ENCODE data around the gene PPFIBP2.

The PPFIBP2 gene

GRCh38 chr11:7532405-7533145, 18.8 kb downstream of the PPFIBP2 start:
- H3K4me3 ChIP-seq (ENCODE audit: low read length): no peak overlapping the region
- DNase-seq (ENCODE audit: low read depth): no peak
- no peak for TF ChIP-seq CTCF (conservative IDR thresholded peaks at IDR 0.05; ENCODE audit: low read depth, low read length)

GRCh38 chr11:7533199-7534041, 19.6 kb downstream of the PPFIBP2 start:
- no peak for TF ChIP-seq CTCF (conservative IDR thresholded peaks at IDR 0.05; ENCODE audit: low read depth, low read length)
- no peak overlapping the region for H3K4me3 ChIP-seq (ENCODE audit: low read length)

GRCh38 chr11:7534042-7534378, 20.2 kb downstream of the PPFIBP2 start:
- DNase-seq (ENCODE audit: low read depth): no peak
- no peak for TF ChIP-seq CTCF (conservative IDR thresholded peaks at IDR 0.05; ENCODE audit: low read depth, low read length)
- H3K4me3 ChIP-seq (ENCODE audit: low read length): no peak overlapping the region

More at GRCh38 chr11:7533199-7534041, 19.6 kb downstream of the PPFIBP2 start:
- DNase-seq (ENCODE audit: low read depth): no peak

- H3K4me3 ChIP-seq (ENCODE audit: low read length): no peak overlapping the region
- no peak for DNase-seq (ENCODE audit: low read depth)
- TF ChIP-seq CTCF (conservative IDR thresholded peaks at IDR 0.05; ENCODE audit: low read depth, low read length): peak; percentile 39
Observed at GRCh38 chr11:7536100-7536499, 22.3 kb downstream of the PPFIBP2 start.

- TF ChIP-seq CTCF (conservative IDR thresholded peaks at IDR 0.05; ENCODE audit: low read depth, low read length): no peak
- DNase-seq (ENCODE audit: low read depth): no peak
- no peak overlapping the region for H3K4me3 ChIP-seq (ENCODE audit: low read length)
Observed at GRCh38 chr11:7537265-7537664, 23.5 kb downstream of the PPFIBP2 start.

- TF ChIP-seq CTCF (conservative IDR thresholded peaks at IDR 0.05; ENCODE audit: low read depth, low read length): no peak
- H3K4me3 ChIP-seq (ENCODE audit: low read length): no peak overlapping the region
- DNase-seq (ENCODE audit: low read depth): no peak
Observed at GRCh38 chr11:7538031-7538430, 24.2 kb downstream of the PPFIBP2 start.
